Right lobe of liver (tissue), 4 donors: ENCODE data around the gene ARHGAP25.

Experiments
- POLR2A ChIP-seq: fragments of 450-650 bp; IDR thresholded peaks from one replicate; pipeline ENCODE4 v1.6.1; 2017; ENCODE audit warnings: antibody characterized with exemption, mild to moderate bottlenecking
- TF ChIP-seq, protein P1 (sequence below), 4 donors: fragments of 200-600 bp in 3 of 4; fragments of 450-650 bp in 1 of 4; IDR thresholded peaks; one replicate each; pipeline versions ENCODE4 v1.5.1 to v1.8.0; 2016 to 2022; ENCODE audit warnings: antibody characterized with exemption in 4 of 4, mild to moderate bottlenecking in 2 of 4
- donor health status: DM: no; HTN: no; CAD: no.
- donor health status: DM: no; HTN: no; CAD: no.
- donor health status: DM: no; HTN: yes; CAD: no.

DNA sequence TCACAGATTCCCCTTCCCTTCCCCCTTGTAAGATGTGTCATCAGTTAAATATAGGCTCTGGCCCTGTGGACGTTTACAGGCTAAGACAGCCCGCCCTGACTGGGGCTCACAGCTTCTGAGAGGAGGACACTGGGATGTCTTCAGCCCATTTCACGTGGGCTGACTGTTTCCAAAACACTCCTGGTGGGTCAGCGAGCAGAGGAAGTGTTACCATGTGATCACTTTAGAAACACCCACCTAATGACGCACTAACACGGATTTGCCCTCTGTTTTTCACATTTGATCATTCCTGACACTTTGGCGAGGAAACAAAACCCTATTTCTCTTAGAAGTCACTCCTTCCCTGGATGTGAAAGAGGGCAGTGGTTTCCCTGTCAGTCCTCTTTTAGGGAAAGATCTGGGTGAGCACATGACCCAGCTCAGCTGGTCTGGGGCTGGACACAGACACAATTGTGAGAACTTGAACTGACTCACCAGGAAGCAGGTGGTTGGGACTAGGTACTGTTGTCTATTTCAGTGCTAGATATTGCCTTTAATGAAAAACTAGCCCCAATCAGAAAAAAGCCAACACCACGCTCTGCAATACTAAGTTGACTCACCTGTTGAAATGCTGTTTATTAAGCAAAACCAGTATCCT is 97.7 kb downstream of the ARHGAP25 start:
- TF ChIP-seq, protein P1, sequence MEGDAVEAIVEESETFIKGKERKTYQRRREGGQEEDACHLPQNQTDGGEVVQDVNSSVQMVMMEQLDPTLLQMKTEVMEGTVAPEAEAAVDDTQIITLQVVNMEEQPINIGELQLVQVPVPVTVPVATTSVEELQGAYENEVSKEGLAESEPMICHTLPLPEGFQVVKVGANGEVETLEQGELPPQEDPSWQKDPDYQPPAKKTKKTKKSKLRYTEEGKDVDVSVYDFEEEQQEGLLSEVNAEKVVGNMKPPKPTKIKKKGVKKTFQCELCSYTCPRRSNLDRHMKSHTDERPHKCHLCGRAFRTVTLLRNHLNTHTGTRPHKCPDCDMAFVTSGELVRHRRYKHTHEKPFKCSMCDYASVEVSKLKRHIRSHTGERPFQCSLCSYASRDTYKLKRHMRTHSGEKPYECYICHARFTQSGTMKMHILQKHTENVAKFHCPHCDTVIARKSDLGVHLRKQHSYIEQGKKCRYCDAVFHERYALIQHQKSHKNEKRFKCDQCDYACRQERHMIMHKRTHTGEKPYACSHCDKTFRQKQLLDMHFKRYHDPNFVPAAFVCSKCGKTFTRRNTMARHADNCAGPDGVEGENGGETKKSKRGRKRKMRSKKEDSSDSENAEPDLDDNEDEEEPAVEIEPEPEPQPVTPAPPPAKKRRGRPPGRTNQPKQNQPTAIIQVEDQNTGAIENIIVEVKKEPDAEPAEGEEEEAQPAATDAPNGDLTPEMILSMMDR (IDR thresholded peaks at IDR 0.05) = no peak
- TF ChIP-seq POLR2A = no peak
